Right cardiac atrium (tissue), 5 donors: ENCODE measurements around the gene GPC5. TPM values are rescaled to one million over a fixed set of nuclear protein-coding genes. Genes with fewer than 3 reads are reported as not detected.
A peak's percentile ranks its signal among the peaks of the same experiment; 100 is the strongest.
"Not testable (repeated sequence)": the region's sequence is repeated elsewhere in the genome, so short reads cannot be mapped to it uniquely, and the experiment has no call there.

Experiments
- ATAC-seq, 2 donors: fragments of 200-7000 bp; cut with Tn5 transposase; one replicate each; pipeline versions ENCODE4 v1.8.0 to v1.9.1; 2020; ENCODE audit warnings: moderate library complexity in 2 of 2, mild to moderate bottlenecking in 1 of 2
- DNase-seq, 3 donors: peaks; one replicate each; pipeline ENCODE4 v3.0.0-alpha.2; 2020
- H3K27ac ChIP-seq: one replicate; pipeline ENCODE4 v1.5.1; 2013; ENCODE audit warnings: mild to moderate bottlenecking, low read length, control low read depth, moderate library complexity
- H3K27me3 ChIP-seq: one replicate; pipeline ENCODE4 v1.6.1; 2013; ENCODE audit not compliant: control insufficient read depth, insufficient read depth
- H3K4me1 ChIP-seq: one replicate; pipeline ENCODE4 v1.6.1; 2013; ENCODE audit warnings: low read length; ENCODE audit not compliant: control insufficient read depth, insufficient read depth
- H3K4me3 ChIP-seq: one replicate; pipeline ENCODE4 v1.5.1; 2013; ENCODE audit warnings: low read length, control low read depth
- H3K9me3 ChIP-seq: one replicate; pipeline ENCODE4 v1.6.1; 2013; ENCODE audit warnings: low read length; ENCODE audit not compliant: control insufficient read depth
- WGBS: extraction: QIAGEN DNeasy Blood & Tissue Kit; methylation state at CpG from one replicate; pipeline ENCODE4 v1.1.7; 2013; 5-methylcytosine and 5-hydroxymethylcytosine counted together
- intact Hi-C, 4 donors: fragments of 100-400 bp; cut with DNase I; formaldehyde crosslinking; loops; one replicate each; pipeline versions ENCODE4 v1.11.0 to v1.14.0; 2022 to 2023
- polyA plus RNA-seq: library from polyadenylated mRNA; stranded (reverse); fragments of 200-250 nt; gene quantifications from one replicate; pipeline ENCODE4 v1.2.3, GENCODE V29; 2013
- total RNA-seq, 4 donors: library from RNA; stranded (reverse); fragmentation: NEBNext Ultra II Directional; extraction: Animal tissue kit (Norgen Biotek cat#: 25700); gene quantifications; one replicate each; pipeline ENCODE4 v1.2.1, GENCODE V29; 2021
- donor health status: healthy with polysubstance abuse.
- donor health status: DM: no; HTN: yes; CAD: no.
- donor health status: DM: no; HTN: no; CAD: no.
- donor health status: DM: no; HTN: yes; CAD: no; lungs with severe emphysema.
- donor health status: DM: yes; HTN: yes; CAD: no.

Gene GPC5
- total and polyA plus RNA-seq, 5 donors = 0.99 to 4.3 (median 2.6) TPM

- ATAC-seq, H3K9me3 ChIP-seq, H3K27ac ChIP-seq, H3K4me3 ChIP-seq, DNase-seq, intact Hi-C loops, H3K4me1 ChIP-seq, H3K27me3 ChIP-seq: not testable (repeated sequence)
- WGBS = 84% methylated on average over 4 of the region's 4 CpGs
Observed at GRCh38 chr13:92695827-92696226, 1297.4 kb downstream of the GPC5 start.

GRCh38 chr13:92716749-92717148 lies 1318.3 kb downstream of the GPC5 start:
- DNase-seq (no peak), ATAC-seq (peak in 1 of 2 donors; percentile 63)
- Histone ChIP-seq H3K4me1 (no peaks in the 10 kb centered on the region), H3K9me3 (no peaks in the 10 kb centered on the region), H3K27ac (no peak overlapping the region), H3K4me3 (no peak overlapping the region), H3K27me3 (no peaks in the 10 kb centered on the region)
- intact Hi-C loops = no loop called here
- WGBS = 43% methylated on average over 6 of the region's 6 CpGs

- ATAC-seq (no peak), DNase-seq (no peak)
- Histone ChIP-seq H3K9me3 (no peaks in the 10 kb centered on the region), H3K27ac (no peak overlapping the region), H3K4me3 (no peak overlapping the region), H3K27me3 (no peaks in the 10 kb centered on the region), H3K4me1 (no peaks in the 10 kb centered on the region)
- intact Hi-C loops = no loop called here
- WGBS = 86% methylated on average over 2 of the region's 2 CpGs
Observed at GRCh38 chr13:92717857-92718256, 1319.4 kb downstream of the GPC5 start.

- H3K4me1 ChIP-seq = no peaks in the 10 kb centered on the region
- intact Hi-C loops = no loop called here
- ATAC-seq = no peak
Observed at GRCh38 chr13:92719868-92720267, 1321.4 kb downstream of the GPC5 start.

GRCh38 chr13:92721620-92722019 lies 1323.2 kb downstream of the GPC5 start:
- Histone ChIP-seq H3K9me3 (no peaks in the 10 kb centered on the region), H3K27me3 (no peaks in the 10 kb centered on the region), H3K27ac (no peak overlapping the region), H3K4me3 (no peak overlapping the region), H3K4me1 (no peaks in the 10 kb centered on the region)
- intact Hi-C loops = no loop called here
- DNase-seq (no peak), ATAC-seq (no peak)

More at GRCh38 chr13:92719868-92720267, 1321.4 kb downstream of the GPC5 start:
- Histone ChIP-seq H3K9me3 (no peaks in the 10 kb centered on the region), H3K4me3 (no peak overlapping the region), H3K27ac (no peak overlapping the region), H3K27me3 (no peaks in the 10 kb centered on the region)
- no peak for DNase-seq

GRCh38 chr13:92727118-92727517 lies 1328.7 kb downstream of the GPC5 start:
- no peaks in the 10 kb centered on the region for H3K27me3 ChIP-seq
- ATAC-seq (no peak), DNase-seq (no peak)
- H3K27ac ChIP-seq = no peak overlapping the region
- H3K4me1 ChIP-seq = no peaks in the 10 kb centered on the region
- H3K4me3 ChIP-seq = no peak overlapping the region
- WGBS = 60% methylated on average over 3 of the region's 3 CpGs
- intact Hi-C loops = no loop called here
- H3K9me3 ChIP-seq = no peaks in the 10 kb centered on the region

GRCh38 chr13:92734068-92734467 lies 1335.6 kb downstream of the GPC5 start:
- no peak overlapping the region for H3K4me3 ChIP-seq
- ATAC-seq (no peak), DNase-seq (no peak)
- H3K27me3 ChIP-seq = no peaks in the 10 kb centered on the region
- intact Hi-C loops = no loop called here
- H3K27ac ChIP-seq = no peak overlapping the region
- H3K4me1 ChIP-seq = no peaks in the 10 kb centered on the region
- H3K9me3 ChIP-seq = no peaks in the 10 kb centered on the region
- 28% methylated on average over 1 of the region's 1 CpG for WGBS

- no peaks in the 10 kb centered on the region for H3K4me1 ChIP-seq
- ATAC-seq (no peak), DNase-seq (no peak)
- intact Hi-C loops = no loop called here
- H3K27me3 ChIP-seq = no peaks in the 10 kb centered on the region
- WGBS = 75% methylated on average over 1 of the region's 1 CpG
- H3K27ac ChIP-seq = no peak overlapping the region
- H3K4me3 ChIP-seq = no peak overlapping the region
- no peaks in the 10 kb centered on the region for H3K9me3 ChIP-seq
Observed at GRCh38 chr13:92734545-92734944, 1336.1 kb downstream of the GPC5 start.

GRCh38 chr13:92735909-92736308 lies 1337.5 kb downstream of the GPC5 start:
- Histone ChIP-seq H3K9me3 (no peaks in the 10 kb centered on the region), H3K4me1 (no peaks in the 10 kb centered on the region), H3K4me3 (no peak overlapping the region), H3K27me3 (no peaks in the 10 kb centered on the region), H3K27ac (no peak overlapping the region)
- DNase-seq (no peak), ATAC-seq (no peak)
- intact Hi-C loops = no loop called here
- 88% methylated on average over 1 of the region's 1 CpG for WGBS

GRCh38 chr13:92739306-92739818 lies 1340.9 kb downstream of the GPC5 start:
- intact Hi-C loops = no loop called here

GRCh38 chr13:92743992-92744391 lies 1345.6 kb downstream of the GPC5 start:
- Histone ChIP-seq H3K4me3 (no peak overlapping the region), H3K27ac (no peak overlapping the region), H3K27me3 (no peaks in the 10 kb centered on the region), H3K9me3 (no peaks in the 10 kb centered on the region), H3K4me1 (no peaks in the 10 kb centered on the region)
- intact Hi-C loops = no loop called here
- 88% methylated on average over 1 of the region's 1 CpG for WGBS
- ATAC-seq (no peak), DNase-seq (no peak)

More at GRCh38 chr13:92739306-92739818, 1340.9 kb downstream of the GPC5 start:
- H3K27me3 ChIP-seq = no peaks in the 10 kb centered on the region
- no peak overlapping the region for H3K27ac ChIP-seq
- 73% methylated on average over 2 of the region's 2 CpGs for WGBS
- no peak for ATAC-seq
- H3K9me3 ChIP-seq = no peaks in the 10 kb centered on the region
- H3K4me3 ChIP-seq = no peak overlapping the region
- no peak for DNase-seq
- H3K4me1 ChIP-seq = no peaks in the 10 kb centered on the region

GRCh38 chr13:92745258-92745657 lies 1346.8 kb downstream of the GPC5 start:
- no peaks in the 10 kb centered on the region for H3K4me1 ChIP-seq
- H3K9me3 ChIP-seq = no peaks in the 10 kb centered on the region
- no peak overlapping the region for H3K4me3 ChIP-seq
- no peak for ATAC-seq
- intact Hi-C loops = no loop called here
- no peak overlapping the region for H3K27ac ChIP-seq
- DNase-seq = no peak
- H3K27me3 ChIP-seq = no peaks in the 10 kb centered on the region
